HepG2 (cell line): ENCODE measurements around the gene GPC6. TPM values are rescaled to one million over a fixed set of nuclear protein-coding genes. Genes with fewer than 3 reads are reported as not detected.

Experiments used
- ATAC-seq: fragments of 200-7000 bp; cut with Tn5 transposase; 3 replicates; pipeline ENCODE4 v1.9.1; 2020; ENCODE audit warnings: mild to moderate bottlenecking, moderate library complexity
- BruUV-seq: library from RNA; stranded (reverse); fragments of 400-500 nt; replicated peaks from 2 replicates; lab custom pipeline; 2021; lab: Mats Ljungman, UMichigan
- CTCF ChIA-PET: fragments of 300-600 bp; formaldehyde crosslinking; extraction: SDS; loops from one replicate; lab custom pipeline; 2021; ENCODE audit warnings: low total read pairs, inconsistent platforms, low intra/inter-chr PET ratio; lab: Yijun Ruan, JAX
- POLR2A ChIA-PET: fragments of 350-600 bp; sonication (Branson Sonifier 250); formaldehyde crosslinking; loops from one replicate; lab custom pipeline; 2020; ENCODE audit warnings: antibody characterized with exemption, inconsistent platforms; lab: Yijun Ruan, JAX
- DNase-seq: peaks from one replicate; pipeline ENCODE4 v3.0.0-alpha.2; 2015; ENCODE audit warnings: low spot score
- FAIRE-seq: peaks from 3 replicates; lab custom pipeline; 2011; peaks lifted over from hg19 to GRCh38; lab: Jason Lieb, UNC
- H2AFZ ChIP-seq: one replicate; pipeline ENCODE4 v1.6.1; 2011; ENCODE audit warnings: low read length, inconsistent platforms
- H3K27ac ChIP-seq: fragments of 300-600 bp; 3 replicates; pipeline ENCODE4 v1.8.0; 2011; ENCODE audit warnings: mixed run types, mild to moderate bottlenecking, mixed read lengths, low read length, inconsistent platforms; ENCODE audit not compliant: insufficient read depth; ENCODE audit errors: extremely low read length
- H3K27me3 ChIP-seq, 2 experiments: fragments of 200-600 bp in 1 of 2; 2 replicates in 1 of 2; 3 replicates in 1 of 2; pipeline versions ENCODE4 v1.6.0 to v1.8.0; 2011; ENCODE audit warnings: low read length in 2 of 2, mild to moderate bottlenecking in 2 of 2, moderate library complexity in 2 of 2, inconsistent platforms in 1 of 2; ENCODE audit not compliant: insufficient read depth in 2 of 2, control insufficient read depth in 1 of 2
- H3K36me3 ChIP-seq, 2 experiments: fragments of 200-600 bp in 1 of 2; replicated peaks in 1 of 2; 2 replicates in 1 of 2; 3 replicates in 1 of 2; pipeline versions ENCODE4 v1.5.1 to v1.8.0; 2011; ENCODE audit warnings: low read length in 2 of 2, inconsistent platforms in 1 of 2; ENCODE audit not compliant: insufficient read depth in 2 of 2, control insufficient read depth in 1 of 2
- H3K4me1 ChIP-seq: 2 replicates; pipeline ENCODE4 v1.5.1; 2012; ENCODE audit warnings: low read length, inconsistent platforms; ENCODE audit not compliant: insufficient read depth
- H3K4me2 ChIP-seq: 2 replicates; pipeline ENCODE4 v1.6.0; 2011; ENCODE audit warnings: low read depth, low read length, inconsistent platforms
- H3K4me3 ChIP-seq, 3 experiments: fragments of 200-600 bp in 1 of 3; sonication (generic), shearing (Covaris generic) in 1 of 3; replicated peaks in 1 of 3; 2 replicates each; pipeline ENCODE4 v1.5.1; 2011 to 2016; ENCODE audit warnings: low read length in 3 of 3, inconsistent platforms in 2 of 3, low read depth in 2 of 3, mild to moderate bottlenecking in 2 of 3, control low read depth in 1 of 3, mixed read lengths in 1 of 3; ENCODE audit not compliant: insufficient read depth in 1 of 3
- H3K79me2 ChIP-seq: one replicate; pipeline ENCODE4 v1.6.1; 2011; ENCODE audit warnings: low read length, inconsistent platforms; ENCODE audit not compliant: insufficient read depth
- H3K9ac ChIP-seq: 2 replicates; pipeline ENCODE4 v1.6.0; 2011; ENCODE audit warnings: mild to moderate bottlenecking, low read depth, low read length, inconsistent platforms; ENCODE audit not compliant: insufficient read depth
- H3K9me3 ChIP-seq: 2 replicates; pipeline ENCODE4 v1.5.1; 2012; ENCODE audit warnings: mild to moderate bottlenecking, low read length
- H4K20me1 ChIP-seq: 2 replicates; pipeline ENCODE4 v1.6.0; 2011; ENCODE audit warnings: inconsistent platforms, mild to moderate bottlenecking, low read length, moderate library complexity; ENCODE audit not compliant: insufficient read depth
- AKAP8 ChIP-seq: sonication (generic); formaldehyde crosslinking; IDR thresholded peaks from 2 replicates; pipeline ENCODE4 v1.5.1; 2020; ENCODE audit warnings: mild to moderate bottlenecking, missing genetic modification reagents
- ARNT ChIP-seq: fragments of 450-650 bp; IDR thresholded peaks from 2 replicates; pipeline ENCODE4 v1.6.1; 2017
- ATF6 ChIP-seq: sonication (generic); formaldehyde crosslinking; conservative IDR thresholded peaks from 2 replicates; pipeline ENCODE4 v1.4.0; 2020; ENCODE audit warnings: missing genetic modification reagents
- CBFB ChIP-seq: sonication (generic); formaldehyde crosslinking; IDR thresholded peaks from 2 replicates; pipeline ENCODE4 v1.4.0; 2020; ENCODE audit warnings: missing genetic modification reagents
- EED ChIP-seq: sonication (generic); formaldehyde crosslinking; IDR thresholded peaks from 2 replicates; pipeline ENCODE4 v1.5.0; 2020; ENCODE audit warnings: mild to moderate bottlenecking, missing genetic modification reagents
- JARID2 ChIP-seq: sonication (generic); formaldehyde crosslinking; IDR thresholded peaks from 2 replicates; pipeline ENCODE4 v1.8.1; 2023; ENCODE audit warnings: missing genetic modification reagents, inconsistent platforms; ENCODE audit not compliant: insufficient replicate concordance
- JUND ChIP-seq: sonication (generic); formaldehyde crosslinking; IDR thresholded peaks from 2 replicates; pipeline ENCODE4 v1.8.0; 2022; ENCODE audit warnings: mild to moderate bottlenecking, missing genetic modification reagents
- KAT7 ChIP-seq: IDR thresholded peaks from 2 replicates; pipeline ENCODE4 v1.6.1; 2018; ENCODE audit warnings: borderline replicate concordance, missing compliant biosample characterization
- MTF2 ChIP-seq: sonication (generic); formaldehyde crosslinking; IDR thresholded peaks from 2 replicates; pipeline ENCODE4 v1.5.0; 2020; ENCODE audit warnings: missing genetic modification reagents, borderline replicate concordance
- PRDM10 ChIP-seq: sonication (generic); formaldehyde crosslinking; IDR thresholded peaks from 2 replicates; pipeline ENCODE4 v1.4.0; 2020; ENCODE audit warnings: low read depth, missing genetic modification reagents
- PRMT3 ChIP-seq: sonication (generic); formaldehyde crosslinking; IDR thresholded peaks from 2 replicates; pipeline ENCODE4 v1.8.1; 2022; ENCODE audit warnings: low read depth, mild to moderate bottlenecking, moderate library complexity, missing genetic modification reagents, borderline replicate concordance
- SMARCE1 ChIP-seq: fragments of 450-650 bp; IDR thresholded peaks from 2 replicates; pipeline ENCODE4 v1.6.1; 2017; ENCODE audit warnings: borderline replicate concordance
- STAT6 ChIP-seq: sonication (generic); formaldehyde crosslinking; IDR thresholded peaks from 2 replicates; pipeline ENCODE4 v1.4.0; 2020; ENCODE audit warnings: missing genetic modification reagents, mild to moderate bottlenecking, borderline replicate concordance
- TCF7 ChIP-seq: sonication (generic); IDR thresholded peaks from 2 replicates; pipeline ENCODE4 v1.6.1; 2016; ENCODE audit warnings: antibody characterized with exemption, low read depth
- ZFYVE20 ChIP-seq: sonication (generic); formaldehyde crosslinking; IDR thresholded peaks from 2 replicates; pipeline ENCODE4 v1.8.0; 2023; ENCODE audit warnings: low read depth, mild to moderate bottlenecking, moderate library complexity, missing genetic modification reagents, borderline replicate concordance
- ZNF207 ChIP-seq: fragments of 450-650 bp; IDR thresholded peaks from 2 replicates; pipeline ENCODE4 v1.6.1; 2016; ENCODE audit warnings: antibody characterized with exemption, borderline replicate concordance
- ZNF337 ChIP-seq: sonication (generic); formaldehyde crosslinking; IDR thresholded peaks from 2 replicates; pipeline ENCODE4 v1.5.1; 2020; ENCODE audit warnings: missing genetic modification reagents, low read depth, mild to moderate bottlenecking, borderline replicate concordance
- WGBS: methylation state at CpG from one replicate; pipeline ENCODE4 v1.1.6; 2017; ENCODE audit warnings: low lambda C conversion rate; 5-methylcytosine and 5-hydroxymethylcytosine counted together
- in situ Hi-C: cut with HindIII; loops from 2 replicates; pipeline ENCODE4 v1.10.0; 2017; ENCODE audit warnings: low pct_unique_long_range_greater_than_20kb; ENCODE audit not compliant: extremely low pct_ligation_motif_present
- intact Hi-C: fragments of 100-400 bp; cut with micrococcal nuclease; formaldehyde crosslinking; loops from one replicate; pipeline ENCODE4 v1.10.0; 2022; ENCODE audit not compliant: unreplicated experiment
- polyA plus RNA-seq, 8 experiments: library from polyadenylated mRNA; depleted of rRNA in 3 of 8; stranded (reverse) in 7 of 8; unstranded in 1 of 8; fragments of >200 nt; fragmentation: Illumina TruSeq in 4 of 8; extraction: Trizol in 4 of 8; gene quantifications; 2 replicates each; pipeline versions ENCODE4 v1.2.1 to v1.2.3, GENCODE V29; 2011 to 2016; ENCODE audit warnings: low read depth in 4 of 8, missing spikeins in 1 of 8, mixed read lengths in 1 of 8; ENCODE audit not compliant: insufficient read depth in 1 of 8
- total RNA-seq, 5 experiments: library from RNA; depleted of rRNA; stranded (reverse); fragments of >200 nt; fragmentation: Illumina TruSeq; extraction: Trizol; gene quantifications; 2 replicates each; pipeline ENCODE4 v1.2.3, GENCODE V29; 2016; ENCODE audit warnings: low read depth in 1 of 5

The GPC6 gene
- total and polyA plus RNA-seq, 2 of the 13 experiments (the other 11 are each of a cell fraction or from before 2014, with no cell fraction given) = 24.5 to 33.9 TPM

- H3K27ac ChIP-seq = no peak overlapping the region
- in situ Hi-C loops = no loop called here
- no peaks in the 10 kb centered on the region for H3K36me3 ChIP-seq
- no peak for TF ChIP-seq JARID2 (CRISPR knock-in tag)
- TF ChIP-seq TCF7 = no peak
- no peak for TF ChIP-seq PRMT3
- no peak for TF ChIP-seq ZNF207
- TF ChIP-seq AKAP8 (CRISPR knock-in tag) = no peak
- TF ChIP-seq ZFYVE20 (CRISPR knock-in tag) = no peak
- no peak for TF ChIP-seq SMARCE1
- TF ChIP-seq EED = no peak
- TF ChIP-seq PRDM10 (CRISPR knock-in tag) = no peak
- no peak for TF ChIP-seq ARNT
- no peak for TF ChIP-seq KAT7
- no peak for TF ChIP-seq ATF6 (CRISPR knock-in tag)
- no peak for TF ChIP-seq STAT6
- TF ChIP-seq CBFB (CRISPR knock-in tag) = no peak
- no peak for TF ChIP-seq MTF2 (CRISPR knock-in tag)
- no peak for TF ChIP-seq JUND (CRISPR knock-in tag)
- TF ChIP-seq ZNF337 (CRISPR knock-in tag) = no peak
- TF ChIP-seq, all 625 proteins: peak for 0
- Histone ChIP-seq H3K9ac (no peak overlapping the region), H3K4me3 (no peak overlapping the region), H3K9me3 (no peaks in the 10 kb centered on the region), H2AFZ (no peak overlapping the region), H4K20me1 (no peaks in the 10 kb centered on the region), H3K79me2 (no peaks in the 10 kb centered on the region), H3K4me1 (no peaks in the 10 kb centered on the region), H3K27me3 (no peaks in the 10 kb centered on the region), H3K4me2 (no peak overlapping the region)
- intact Hi-C loops = no loop called here
- POLR2A ChIA-PET = no interaction called here
- WGBS = 90% methylated on average over 3 of the region's 3 CpGs
- CTCF ChIA-PET = no interaction called here
- no peak for DNase-seq
- no peak for FAIRE-seq
- no peak; the same call in 2 of the 3 replicates for ATAC-seq
- BruUV-seq = no TSS peak
These were observed 1053.7 kb downstream of the GPC6 start for GRCh38 chr13:94280349-94280748.
